Liver (tissue), 9 donors: ENCODE data around the gene JAKMIP1. TPM values are rescaled to one million over a fixed set of nuclear protein-coding genes. Genes with fewer than 3 reads are reported as not detected.

Experiments
- DNase-seq: peaks from one replicate; pipeline ENCODE4 v3.0.0-alpha.2; 2017; ENCODE audit warnings: low spot score
- H3K27ac ChIP-seq, 2 donors: one replicate each; pipeline ENCODE4 v1.7.0; 2013; ENCODE audit warnings: inconsistent platforms in 2 of 2, low read length in 2 of 2, control low read depth in 1 of 2, low read depth in 1 of 2, mild to moderate bottlenecking in 1 of 2
- H3K27me3 ChIP-seq, 4 donors: one replicate each; pipeline versions ENCODE4 v1.6.1 to v1.7.0; 2013; ENCODE audit warnings: low read length in 3 of 4, inconsistent platforms in 1 of 4, mild to moderate bottlenecking in 1 of 4, moderate library complexity in 1 of 4; ENCODE audit not compliant: control insufficient read depth in 4 of 4, insufficient read depth in 4 of 4
- H3K36me3 ChIP-seq, 4 donors: one replicate each; pipeline versions ENCODE4 v1.6.1 to v1.7.0; 2013; ENCODE audit warnings: low read length in 3 of 4, mild to moderate bottlenecking in 3 of 4, low read depth in 1 of 4, moderate library complexity in 1 of 4; ENCODE audit not compliant: control insufficient read depth in 4 of 4, insufficient read depth in 3 of 4
- H3K4me1 ChIP-seq, 4 donors: one replicate each; pipeline versions ENCODE4 v1.6.1 to v1.7.0; 2013; ENCODE audit warnings: low read length in 3 of 4, mild to moderate bottlenecking in 3 of 4, moderate library complexity in 1 of 4; ENCODE audit not compliant: control insufficient read depth in 4 of 4, insufficient read depth in 4 of 4
- H3K4me3 ChIP-seq, 3 donors: one replicate each; pipeline versions ENCODE4 v1.6.1 to v1.7.0; 2013; ENCODE audit warnings: low read length in 3 of 3, control low read depth in 1 of 3, low read depth in 1 of 3, mild to moderate bottlenecking in 1 of 3
- H3K9ac ChIP-seq, 2 donors: one replicate each; pipeline ENCODE4 v1.7.0; 2013; ENCODE audit warnings: low read length in 2 of 2, mild to moderate bottlenecking in 2 of 2, moderate library complexity in 2 of 2, control low read depth in 1 of 2, low read depth in 1 of 2
- H3K9me3 ChIP-seq, 4 donors: one replicate each; pipeline versions ENCODE4 v1.6.1 to v1.7.0; 2013; ENCODE audit warnings: low read length in 3 of 4; ENCODE audit not compliant: control insufficient read depth in 4 of 4
- FOXA1 ChIP-seq: IDR thresholded peaks from 2 replicates; pipeline ENCODE4 v1.6.1; 2016; ENCODE audit warnings: antibody characterized with exemption
- GABPA ChIP-seq, 2 donors: IDR thresholded peaks in 1 of 2; conservative IDR thresholded peaks in 1 of 2; 2 replicates each; pipeline ENCODE4 v1.6.1; 2016; ENCODE audit warnings: antibody characterized with exemption in 2 of 2, mild to moderate bottlenecking in 1 of 2, moderate library complexity in 1 of 2
- HNF4A ChIP-seq, 2 donors: conservative IDR thresholded peaks; 2 replicates each; pipeline ENCODE4 v1.6.1; 2016; ENCODE audit warnings: antibody characterized with exemption in 2 of 2, mild to moderate bottlenecking in 2 of 2
- HNF4G ChIP-seq: IDR thresholded peaks from 2 replicates; pipeline ENCODE4 v1.6.1; 2016; ENCODE audit warnings: antibody characterized with exemption
- NR2F2 ChIP-seq: IDR thresholded peaks from 2 replicates; pipeline ENCODE4 v1.6.1; 2016; ENCODE audit warnings: antibody characterized with exemption
- SP1 ChIP-seq: IDR thresholded peaks from 2 replicates; pipeline ENCODE4 v1.6.1; 2018; ENCODE audit warnings: antibody characterized with exemption, mild to moderate bottlenecking
- TAF1 ChIP-seq: conservative IDR thresholded peaks from 2 replicates; pipeline ENCODE4 v1.6.1; 2016; ENCODE audit warnings: antibody characterized with exemption, mild to moderate bottlenecking
- YY1 ChIP-seq: IDR thresholded peaks from 2 replicates; pipeline ENCODE4 v1.6.1; 2016; ENCODE audit warnings: antibody characterized with exemption, mild to moderate bottlenecking
- WGBS: extraction: QIAGEN DNeasy Blood & Tissue Kit; methylation state at CpG from one replicate; pipeline ENCODE4 v1.1.7; 2013; 5-methylcytosine and 5-hydroxymethylcytosine counted together
- polyA plus RNA-seq, 2 donors: library from polyadenylated mRNA; stranded (reverse) in 1 of 2; unstranded in 1 of 2; fragments of 200-250 nt in 1 of 2; fragments of >200 nt in 1 of 2; fragmentation: Nextera tagmentation in 1 of 2; extraction: Ambion mirVana in 1 of 2; gene quantifications; one replicate each; pipeline versions ENCODE4 v1.2.1 to v1.2.3, GENCODE V29; 2013 to 2015
- total RNA-seq, 2 donors: library from RNA; depleted of rRNA; stranded (reverse); fragments of >200 nt; gene quantifications; one replicate each; pipeline ENCODE4 v1.2.3, GENCODE V29; 2014
- TF ChIP-seq, protein P1 (sequence below): IDR thresholded peaks from 2 replicates; pipeline ENCODE4 v1.6.1; 2016; ENCODE audit warnings: antibody characterized with exemption
- TF ChIP-seq, protein P2 (sequence below): IDR thresholded peaks from 2 replicates; pipeline ENCODE4 v1.6.1; 2016; ENCODE audit warnings: antibody characterized with exemption
- TF ChIP-seq, protein P3 (sequence below): fragments of 150-350 bp; IDR thresholded peaks from 2 replicates; pipeline ENCODE4 v1.5.1; 2017; ENCODE audit warnings: improper control_type of control experiment, low read depth, low read length; ENCODE audit not compliant: missing input control
- TF ChIP-seq, protein P4 (sequence below): IDR thresholded peaks from 2 replicates; pipeline ENCODE4 v1.6.1; 2016; ENCODE audit warnings: antibody characterized with exemption, mild to moderate bottlenecking
- TF ChIP-seq, protein P5 (sequence below): IDR thresholded peaks from 2 replicates; pipeline ENCODE4 v1.6.1; 2016; ENCODE audit warnings: antibody characterized with exemption
- donor health status: healthy.
- donor health status: healthy.
- donor health status: healthy.
- donor health status: healthy.
- donor health status: healthy.

The JAKMIP1 gene
- total and polyA plus RNA-seq, 4 donors: 0.08 to 0.50 TPM; not detected in 2

GRCh38 chr4:6194458-6195195 lies 5.7 kb downstream of the JAKMIP1 start (continued):
- TF ChIP-seq, protein P1, sequence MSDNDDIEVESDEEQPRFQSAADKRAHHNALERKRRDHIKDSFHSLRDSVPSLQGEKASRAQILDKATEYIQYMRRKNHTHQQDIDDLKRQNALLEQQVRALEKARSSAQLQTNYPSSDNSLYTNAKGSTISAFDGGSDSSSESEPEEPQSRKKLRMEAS: no peak

GRCh38 chr4:6193399-6193798 lies 7.0 kb downstream of the JAKMIP1 start:
- no peak overlapping the region for H3K9ac ChIP-seq
- no peaks in the 10 kb centered on the region for H3K36me3 ChIP-seq
- WGBS: 76% methylated on average over 11 of the region's 11 CpGs
- H3K4me1 ChIP-seq: no peaks in the 10 kb centered on the region
- DNase-seq: no peak
- TF ChIP-seq YY1 (no peak), FOXA1 (no peak), TAF1 (no peak), GABPA (IDR thresholded peaks at IDR 0.05 in 1 of 2, conservative IDR thresholded peaks at IDR 0.05 in 1 of 2) (no peak), HNF4G (no peak), HNF4A (conservative IDR thresholded peaks at IDR 0.05) (no peak), NR2F2 (no peak), SP1 (no peak)
- TF ChIP-seq, protein P2, sequence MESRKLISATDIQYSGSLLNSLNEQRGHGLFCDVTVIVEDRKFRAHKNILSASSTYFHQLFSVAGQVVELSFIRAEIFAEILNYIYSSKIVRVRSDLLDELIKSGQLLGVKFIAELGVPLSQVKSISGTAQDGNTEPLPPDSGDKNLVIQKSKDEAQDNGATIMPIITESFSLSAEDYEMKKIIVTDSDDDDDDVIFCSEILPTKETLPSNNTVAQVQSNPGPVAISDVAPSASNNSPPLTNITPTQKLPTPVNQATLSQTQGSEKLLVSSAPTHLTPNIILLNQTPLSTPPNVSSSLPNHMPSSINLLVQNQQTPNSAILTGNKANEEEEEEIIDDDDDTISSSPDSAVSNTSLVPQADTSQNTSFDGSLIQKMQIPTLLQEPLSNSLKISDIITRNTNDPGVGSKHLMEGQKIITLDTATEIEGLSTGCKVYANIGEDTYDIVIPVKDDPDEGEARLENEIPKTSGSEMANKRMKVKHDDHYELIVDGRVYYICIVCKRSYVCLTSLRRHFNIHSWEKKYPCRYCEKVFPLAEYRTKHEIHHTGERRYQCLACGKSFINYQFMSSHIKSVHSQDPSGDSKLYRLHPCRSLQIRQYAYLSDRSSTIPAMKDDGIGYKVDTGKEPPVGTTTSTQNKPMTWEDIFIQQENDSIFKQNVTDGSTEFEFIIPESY: no peak
- TF ChIP-seq, protein P3, sequence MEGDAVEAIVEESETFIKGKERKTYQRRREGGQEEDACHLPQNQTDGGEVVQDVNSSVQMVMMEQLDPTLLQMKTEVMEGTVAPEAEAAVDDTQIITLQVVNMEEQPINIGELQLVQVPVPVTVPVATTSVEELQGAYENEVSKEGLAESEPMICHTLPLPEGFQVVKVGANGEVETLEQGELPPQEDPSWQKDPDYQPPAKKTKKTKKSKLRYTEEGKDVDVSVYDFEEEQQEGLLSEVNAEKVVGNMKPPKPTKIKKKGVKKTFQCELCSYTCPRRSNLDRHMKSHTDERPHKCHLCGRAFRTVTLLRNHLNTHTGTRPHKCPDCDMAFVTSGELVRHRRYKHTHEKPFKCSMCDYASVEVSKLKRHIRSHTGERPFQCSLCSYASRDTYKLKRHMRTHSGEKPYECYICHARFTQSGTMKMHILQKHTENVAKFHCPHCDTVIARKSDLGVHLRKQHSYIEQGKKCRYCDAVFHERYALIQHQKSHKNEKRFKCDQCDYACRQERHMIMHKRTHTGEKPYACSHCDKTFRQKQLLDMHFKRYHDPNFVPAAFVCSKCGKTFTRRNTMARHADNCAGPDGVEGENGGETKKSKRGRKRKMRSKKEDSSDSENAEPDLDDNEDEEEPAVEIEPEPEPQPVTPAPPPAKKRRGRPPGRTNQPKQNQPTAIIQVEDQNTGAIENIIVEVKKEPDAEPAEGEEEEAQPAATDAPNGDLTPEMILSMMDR: no peak
- TF ChIP-seq, protein P4, sequence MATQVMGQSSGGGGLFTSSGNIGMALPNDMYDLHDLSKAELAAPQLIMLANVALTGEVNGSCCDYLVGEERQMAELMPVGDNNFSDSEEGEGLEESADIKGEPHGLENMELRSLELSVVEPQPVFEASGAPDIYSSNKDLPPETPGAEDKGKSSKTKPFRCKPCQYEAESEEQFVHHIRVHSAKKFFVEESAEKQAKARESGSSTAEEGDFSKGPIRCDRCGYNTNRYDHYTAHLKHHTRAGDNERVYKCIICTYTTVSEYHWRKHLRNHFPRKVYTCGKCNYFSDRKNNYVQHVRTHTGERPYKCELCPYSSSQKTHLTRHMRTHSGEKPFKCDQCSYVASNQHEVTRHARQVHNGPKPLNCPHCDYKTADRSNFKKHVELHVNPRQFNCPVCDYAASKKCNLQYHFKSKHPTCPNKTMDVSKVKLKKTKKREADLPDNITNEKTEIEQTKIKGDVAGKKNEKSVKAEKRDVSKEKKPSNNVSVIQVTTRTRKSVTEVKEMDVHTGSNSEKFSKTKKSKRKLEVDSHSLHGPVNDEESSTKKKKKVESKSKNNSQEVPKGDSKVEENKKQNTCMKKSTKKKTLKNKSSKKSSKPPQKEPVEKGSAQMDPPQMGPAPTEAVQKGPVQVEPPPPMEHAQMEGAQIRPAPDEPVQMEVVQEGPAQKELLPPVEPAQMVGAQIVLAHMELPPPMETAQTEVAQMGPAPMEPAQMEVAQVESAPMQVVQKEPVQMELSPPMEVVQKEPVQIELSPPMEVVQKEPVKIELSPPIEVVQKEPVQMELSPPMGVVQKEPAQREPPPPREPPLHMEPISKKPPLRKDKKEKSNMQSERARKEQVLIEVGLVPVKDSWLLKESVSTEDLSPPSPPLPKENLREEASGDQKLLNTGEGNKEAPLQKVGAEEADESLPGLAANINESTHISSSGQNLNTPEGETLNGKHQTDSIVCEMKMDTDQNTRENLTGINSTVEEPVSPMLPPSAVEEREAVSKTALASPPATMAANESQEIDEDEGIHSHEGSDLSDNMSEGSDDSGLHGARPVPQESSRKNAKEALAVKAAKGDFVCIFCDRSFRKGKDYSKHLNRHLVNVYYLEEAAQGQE: no peak
- TF ChIP-seq, protein P5, sequence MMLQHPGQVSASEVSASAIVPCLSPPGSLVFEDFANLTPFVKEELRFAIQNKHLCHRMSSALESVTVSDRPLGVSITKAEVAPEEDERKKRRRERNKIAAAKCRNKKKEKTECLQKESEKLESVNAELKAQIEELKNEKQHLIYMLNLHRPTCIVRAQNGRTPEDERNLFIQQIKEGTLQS: no peak
- TF ChIP-seq, protein P1: no peak
- H3K4me3 ChIP-seq: no peak overlapping the region
- no peak overlapping the region for H3K27ac ChIP-seq
- H3K9me3 ChIP-seq: no peaks in the 10 kb centered on the region
- H3K27me3 ChIP-seq: peaks cover 0 to 9% (median 2%) of the 10 kb centered on the region in 4 donors
